Common myeloid progenitor, CD34-positive (primary cell): Measurements from ENCODE around the gene STAG1.
"Not testable (repeated sequence)": the region's sequence is repeated elsewhere in the genome, so short reads cannot be mapped to it uniquely, and the experiment has no call there.

ENCODE experiments used
- CTCF ChIA-PET: fragments of 350-600 bp; sonication (Branson Sonifier 250); formaldehyde crosslinking; loops from one replicate; lab custom pipeline; 2021; ENCODE audit warnings: antibody characterized with exemption; lab: Charles Lee
- POLR2A ChIA-PET: fragments of 350-600 bp; sonication (Branson Sonifier 250); formaldehyde crosslinking; loops from one replicate; lab custom pipeline; 2021; ENCODE audit warnings: antibody characterized with exemption; lab: Charles Lee
- DNase-seq, 3 donors: peaks; one replicate each; pipeline versions ENCODE4 v3.0.0 to v3.0.0-alpha.2; 2013
- H3K27ac ChIP-seq, 2 experiments: 1 replicate in 1 of 2; 2 replicates in 1 of 2; pipeline ENCODE4 v1.7.0; 2013; ENCODE audit warnings: inconsistent platforms in 2 of 2, low read length in 2 of 2, mild to moderate bottlenecking in 2 of 2, low read depth in 1 of 2, moderate library complexity in 1 of 2; ENCODE audit not compliant: severe bottlenecking in 2 of 2, insufficient read depth in 1 of 2, poor library complexity in 1 of 2
- H3K27me3 ChIP-seq, 5 experiments: replicated peaks in 2 of 5; 1 replicate in 3 of 5; 2 replicates in 2 of 5; pipeline versions ENCODE4 v1.6.1 to v1.7.0; 2013; ENCODE audit warnings: low read length in 4 of 5, mild to moderate bottlenecking in 2 of 5, moderate library complexity in 2 of 5, inconsistent platforms in 1 of 5; ENCODE audit not compliant: insufficient read depth in 5 of 5, control insufficient read depth in 4 of 5
- H3K36me3 ChIP-seq, 4 experiments: 1 replicate in 2 of 4; 2 replicates in 2 of 4; pipeline versions ENCODE4 v1.6.1 to v1.7.0; 2013; ENCODE audit warnings: low read length in 3 of 4, control low read depth in 1 of 4, mild to moderate bottlenecking in 1 of 4; ENCODE audit not compliant: control insufficient read depth in 4 of 4, insufficient read depth in 4 of 4
- H3K4me1 ChIP-seq, 4 experiments: 1 replicate in 3 of 4; 2 replicates in 1 of 4; pipeline versions ENCODE4 v1.6.1 to v1.7.1; 2013; ENCODE audit warnings: low read length in 3 of 4, mild to moderate bottlenecking in 3 of 4, control low read depth in 1 of 4, inconsistent platforms in 1 of 4, moderate library complexity in 1 of 4; ENCODE audit not compliant: control insufficient read depth in 4 of 4, insufficient read depth in 4 of 4; ENCODE audit errors: control extremely low read depth in 1 of 4
- H3K4me3 ChIP-seq, 7 experiments: 1 replicate in 4 of 7; 2 replicates in 3 of 7; pipeline versions ENCODE4 v1.5.1 to v1.7.0; 2013; ENCODE audit warnings: mild to moderate bottlenecking in 7 of 7, low read length in 6 of 7, moderate library complexity in 6 of 7, inconsistent platforms in 2 of 7, low read depth in 2 of 7, control low read depth in 1 of 7; ENCODE audit not compliant: insufficient read depth in 4 of 7, control insufficient read depth in 1 of 7; ENCODE audit errors: extremely low read depth in 1 of 7
- H3K9me3 ChIP-seq, 5 experiments: 1 replicate in 4 of 5; 2 replicates in 1 of 5; pipeline versions ENCODE4 v1.6.1 to v1.7.1; 2013; ENCODE audit warnings: low read length in 4 of 5, mild to moderate bottlenecking in 2 of 5, inconsistent platforms in 1 of 5, low read depth in 1 of 5, moderate library complexity in 1 of 5; ENCODE audit not compliant: control insufficient read depth in 4 of 5, insufficient read depth in 2 of 5; ENCODE audit errors: control extremely low read depth in 1 of 5
- WGBS: methylation state at CpG from one replicate; pipeline ENCODE4 v1.1.5; 2013; ENCODE audit not compliant: insufficient coverage; 5-methylcytosine and 5-hydroxymethylcytosine counted together

Gene STAG1

DNA sequence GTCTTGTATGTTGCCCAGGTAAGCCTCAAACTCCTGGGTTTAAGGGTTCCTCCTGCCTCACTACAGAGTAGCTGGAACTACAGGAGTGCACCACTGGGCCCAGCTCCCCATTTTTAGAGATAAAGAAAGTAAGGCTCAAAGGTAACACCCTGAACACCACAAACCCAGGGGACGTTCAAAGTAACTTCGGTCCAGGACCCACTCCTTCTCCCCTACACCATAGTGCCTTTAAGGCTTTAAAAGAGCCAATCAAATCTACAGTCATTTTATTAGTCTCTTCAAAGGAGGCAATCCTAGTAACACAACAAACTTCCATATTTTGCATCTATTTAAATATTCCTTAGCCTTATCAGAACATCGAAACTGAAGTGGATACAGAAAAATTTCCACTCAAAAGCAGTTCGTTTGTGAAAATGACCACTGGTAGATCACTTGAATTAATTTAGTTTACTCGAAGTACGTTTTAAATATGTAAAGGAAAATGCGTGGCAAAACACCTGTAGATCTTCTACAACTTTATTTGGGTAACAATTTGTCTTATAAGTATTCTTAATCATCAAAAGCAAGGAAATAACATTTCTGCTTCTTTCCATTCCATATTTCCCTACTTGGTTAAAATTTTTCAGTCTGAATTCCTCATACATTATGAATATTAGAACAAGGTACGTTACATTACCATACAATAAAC is 1.8 kb downstream of the STAG1 start:
- ChIA-PET CTCF (interaction anchor here (0.7 to 2.0 kb wide), 4 partner anchors 10 to 358 kb away, joined by 3 to 5 read pairs (median 4); no protein-coding TSS in a partner anchor), POLR2A (no interaction called here)
- peak in 2 of 3 donors; percentile 28 to 35 for DNase-seq
- Histone ChIP-seq H3K4me3 (peak overlapping the region in 6 of 7 experiments; percentile 66 to 90 (median 82)), H3K27me3 (no peaks in the 10 kb centered on the region), H3K9me3 (no peaks in the 10 kb centered on the region), H3K27ac (peak overlapping the region; percentile 88 to 97), H3K4me1 (peaks cover 25 to 54% (median 41%) of the 10 kb centered on the region in 4 experiments), H3K36me3 (no peaks in the 10 kb centered on the region)
- 10% methylated on average over 2 of the region's 8 CpGs for WGBS

- DNase-seq, H3K9me3 ChIP-seq, H3K27me3 ChIP-seq, POLR2A ChIA-PET, H3K36me3 ChIP-seq: not testable (repeated sequence)
- CTCF ChIA-PET = interaction anchor here (0.7 to 2.0 kb wide), 7 partner anchors 9 to 672 kb away, joined by 3 to 7 read pairs (median 4); no protein-coding TSS in a partner anchor
- Histone ChIP-seq H3K4me3 (peak overlapping the region in 4 of 7 experiments; percentile 77 to 90 (median 84)), H3K4me1 (peaks cover 29 to 60% (median 45%) of the 10 kb centered on the region in 4 experiments), H3K27ac (peak overlapping the region; percentile 88 to 97)
- WGBS = 83% methylated on average over 3 of the region's 6 CpGs
These were observed 2.6 kb downstream of the STAG1 start for GRCh38 chr3:136749602-136750001.

- POLR2A ChIA-PET = no interaction called here
- CTCF ChIA-PET = interaction anchor here (1.1 to 2.0 kb wide), 5 partner anchors 9 to 672 kb away, joined by 3 to 7 read pairs (median 5); no protein-coding TSS in a partner anchor
- Histone ChIP-seq H3K27me3 (no peaks in the 10 kb centered on the region), H3K4me3 (peak overlapping the region in 3 of 7 experiments; percentile 19 to 36 (median 23)), H3K9me3 (peaks cover 0 to under 1% (median 0%) of the 10 kb centered on the region in 5 experiments), H3K4me1 (peaks cover 29 to 57% (median 43%) of the 10 kb centered on the region in 4 experiments), H3K36me3 (no peaks in the 10 kb centered on the region), H3K27ac (peak overlapping the region in 1 of 2 experiments; percentile 97)
- 100% methylated on average over 1 of the region's 4 CpGs for WGBS
- no peak for DNase-seq
These were observed 3.1 kb downstream of the STAG1 start for GRCh38 chr3:136749091-136749490.

DNA sequence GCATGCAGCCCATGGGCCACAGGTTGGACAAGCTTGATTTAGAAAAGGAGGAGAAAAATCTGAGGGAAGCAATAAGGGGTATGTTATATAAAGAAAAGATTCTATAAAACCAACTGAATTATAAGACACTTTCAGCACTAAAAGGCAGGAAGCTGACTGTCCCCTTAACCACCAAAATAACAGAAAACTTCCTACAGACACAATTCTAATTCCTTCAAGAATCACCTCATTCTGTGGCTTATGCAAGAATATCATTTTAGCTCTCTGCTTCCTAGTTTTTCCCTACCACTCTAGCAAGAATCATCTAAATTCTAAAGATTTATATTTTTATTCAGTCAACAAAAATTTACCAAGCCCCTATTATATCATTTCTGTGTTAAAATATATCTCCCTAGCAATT is 6.3 kb downstream of the STAG1 start:
- Histone ChIP-seq H3K27me3 (no peaks in the 10 kb centered on the region), H3K4me1 (peaks cover 21 to 44% (median 31%) of the 10 kb centered on the region in 4 experiments), H3K9me3 (peaks cover 0 to 6% (median 2%) of the 10 kb centered on the region in 5 experiments), H3K36me3 (peaks cover 0 to 3% (median 1%) of the 10 kb centered on the region in 4 experiments), H3K27ac (peak overlapping the region; percentile 33 to 69), H3K4me3 (peak overlapping the region in 1 of 7 experiments; percentile 45)
- ChIA-PET CTCF (interaction anchor here (0.6 to 3.7 kb wide), 5 partner anchors 13 to 698 kb away, joined by 3 to 34 read pairs (median 4); no protein-coding TSS in a partner anchor), POLR2A (no interaction called here)
- no peak for DNase-seq

DNA sequence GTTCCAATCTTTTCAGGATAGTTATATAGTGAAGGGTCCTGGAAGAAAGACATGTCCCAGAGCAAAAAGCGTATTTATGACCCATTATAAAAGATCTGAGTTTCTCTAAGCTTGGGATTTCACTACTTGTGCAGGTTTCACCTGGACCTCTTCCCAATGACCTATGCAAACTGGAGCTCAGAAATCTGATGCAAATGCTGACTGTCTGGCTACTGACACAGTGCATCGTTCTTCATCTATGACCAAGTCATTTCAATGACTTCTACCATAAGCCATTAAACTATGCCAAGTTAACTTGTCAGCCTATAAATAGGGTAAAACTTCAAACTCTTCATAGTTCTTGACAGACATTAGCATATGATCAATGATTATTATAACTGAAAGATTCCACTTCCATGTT is 11.1 kb downstream of the STAG1 start:
- Histone ChIP-seq H3K4me1 (peaks cover 5 to 13% (median 11%) of the 10 kb centered on the region in 4 experiments), H3K27me3 (no peaks in the 10 kb centered on the region), H3K36me3 (peaks cover 0 to 7% (median 2%) of the 10 kb centered on the region in 4 experiments), H3K9me3 (peaks cover 0 to 6% (median 2%) of the 10 kb centered on the region in 5 experiments), H3K27ac (no peak overlapping the region), H3K4me3 (no peak overlapping the region)
- no peak for DNase-seq
- CTCF ChIA-PET = interaction anchor here (1.0 to 3.8 kb wide), 3 partner anchors 9 to 195 kb away, joined by 3 to 18 read pairs (median 5); partner anchors contain the start of gene STAG1
- WGBS = 100% methylated on average over 1 of the region's 2 CpGs
- POLR2A ChIA-PET = no interaction called here

DNA sequence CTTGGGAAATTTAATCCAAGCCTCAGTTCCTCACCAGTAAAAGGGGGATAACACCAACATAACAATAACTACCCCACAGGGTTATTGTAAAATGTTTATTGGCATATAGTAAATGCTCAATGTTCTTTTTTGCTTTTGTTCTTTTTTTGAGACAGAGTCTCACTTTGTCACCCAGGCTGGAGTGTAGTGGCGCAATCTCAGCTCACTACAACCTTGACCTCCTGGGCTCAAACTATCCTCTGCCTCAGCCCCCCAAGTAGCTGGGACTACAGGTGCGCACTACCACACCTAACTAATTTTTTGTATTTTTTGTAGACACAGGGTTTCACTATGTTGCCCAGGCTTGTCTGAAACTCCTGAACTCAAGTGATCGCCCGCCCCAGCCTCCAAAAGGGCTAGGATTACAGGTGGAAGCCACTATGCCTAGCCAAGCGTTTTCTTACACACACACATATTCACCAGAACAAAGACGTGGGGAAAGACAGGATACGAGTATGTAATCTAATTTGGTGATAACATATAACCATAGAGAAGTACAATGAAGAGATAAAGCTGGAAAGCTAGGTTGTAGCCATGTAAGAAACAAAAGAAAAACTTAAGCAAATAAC is 11.7 kb downstream of the STAG1 start:
- Histone ChIP-seq H3K4me3 (no peak overlapping the region), H3K4me1 (peaks cover 0 to 7% (median 7%) of the 10 kb centered on the region in 4 experiments), H3K27me3 (no peaks in the 10 kb centered on the region), H3K27ac (no peak overlapping the region), H3K9me3 (peaks cover 0 to 6% (median 2%) of the 10 kb centered on the region in 5 experiments), H3K36me3 (peaks cover 0 to 7% (median 2%) of the 10 kb centered on the region in 4 experiments)
- ChIA-PET CTCF (interaction anchor here (1.0 to 3.8 kb wide), 3 partner anchors 9 to 195 kb away, joined by 3 to 18 read pairs (median 5); partner anchors contain the start of gene STAG1), POLR2A (no interaction called here)
- 93% methylated on average over 2 of the region's 7 CpGs for WGBS
- no peak for DNase-seq
